ENCODE measurements around the gene GFI1B.

The GFI1B gene

GRCh38 chr9:133026426-133026825 lies 47.9 kb downstream of the GFI1B start:
- Histone ChIP-seq H2AFZ (ENCODE audit: low read depth) (no peak overlapping the region), H4K20me1 (ENCODE audit: insufficient read depth) (no peaks in the 10 kb centered on the region), H3K4me2 (no peak overlapping the region), H3K79me2 (ENCODE audit: insufficient read depth, low read depth) (peaks cover 8% of the 10 kb centered on the region), H3K27ac (no peak overlapping the region), H3K36me3 (ENCODE audit: insufficient read depth) (no peaks in the 10 kb centered on the region), H3K9ac (no peak overlapping the region), H3K4me3 (IDR thresholded peaks at IDR 0.05; ENCODE audit: insufficient read depth, low read depth, low read length) (no peak overlapping the region), H3K4me1 (ENCODE audit: low read depth, poor library complexity, severe bottlenecking) (peaks cover 7% of the 10 kb centered on the region), H3K27me3 (ENCODE audit: insufficient read depth, low read depth) (no peaks in the 10 kb centered on the region)
- TF ChIP-seq CTCF (conservative IDR thresholded peaks at IDR 0.05; ENCODE audit: low read depth, low read length) = no peak

GRCh38 chr9:133027134-133027533 lies 48.6 kb downstream of the GFI1B start:
- H2AFZ ChIP-seq (ENCODE audit: low read depth) = no peak overlapping the region
- no peak overlapping the region for H3K9ac ChIP-seq
- TF ChIP-seq CTCF (conservative IDR thresholded peaks at IDR 0.05; ENCODE audit: low read depth, low read length) = no peak
- peaks cover 10% of the 10 kb centered on the region for H3K4me1 ChIP-seq (ENCODE audit: low read depth, poor library complexity, severe bottlenecking)
- no peaks in the 10 kb centered on the region for H3K36me3 ChIP-seq (ENCODE audit: insufficient read depth)
- H3K4me2 ChIP-seq = no peak overlapping the region
- H4K20me1 ChIP-seq (ENCODE audit: insufficient read depth) = no peaks in the 10 kb centered on the region
- H3K27ac ChIP-seq = no peak overlapping the region
- H3K27me3 ChIP-seq (ENCODE audit: insufficient read depth, low read depth) = no peaks in the 10 kb centered on the region
- peaks cover 15% of the 10 kb centered on the region for H3K79me2 ChIP-seq (ENCODE audit: insufficient read depth, low read depth)
- no peak overlapping the region for H3K4me3 ChIP-seq (IDR thresholded peaks at IDR 0.05; ENCODE audit: insufficient read depth, low read depth, low read length)

- Histone ChIP-seq H3K27me3 (ENCODE audit: insufficient read depth, low read depth) (no peaks in the 10 kb centered on the region), H3K79me2 (ENCODE audit: insufficient read depth, low read depth) (peaks cover 23% of the 10 kb centered on the region), H3K4me2 (no peak overlapping the region), H3K27ac (no peak overlapping the region), H3K36me3 (ENCODE audit: insufficient read depth) (no peaks in the 10 kb centered on the region), H3K9ac (no peak overlapping the region), H3K4me3 (IDR thresholded peaks at IDR 0.05; ENCODE audit: insufficient read depth, low read depth, low read length) (no peak overlapping the region), H2AFZ (ENCODE audit: low read depth) (no peak overlapping the region), H4K20me1 (ENCODE audit: insufficient read depth) (no peaks in the 10 kb centered on the region), H3K4me1 (ENCODE audit: low read depth, poor library complexity, severe bottlenecking) (peaks cover 9% of the 10 kb centered on the region)
- TF ChIP-seq CTCF (conservative IDR thresholded peaks at IDR 0.05; ENCODE audit: low read depth, low read length) = no peak
Measured at GRCh38 chr9:133028221-133028620, 49.7 kb downstream of the GFI1B start.

GRCh38 chr9:133029994-133030316 lies 51.5 kb downstream of the GFI1B start:
- Histone ChIP-seq H3K9ac (peak overlapping the region; percentile 71), H3K36me3 (ENCODE audit: insufficient read depth) (no peaks in the 10 kb centered on the region), H3K27me3 (ENCODE audit: insufficient read depth, low read depth) (no peaks in the 10 kb centered on the region), H3K79me2 (ENCODE audit: insufficient read depth, low read depth) (peaks cover 41% of the 10 kb centered on the region), H4K20me1 (ENCODE audit: insufficient read depth) (no peaks in the 10 kb centered on the region), H3K4me3 (IDR thresholded peaks at IDR 0.05; ENCODE audit: insufficient read depth, low read depth, low read length) (no peak overlapping the region), H3K27ac (peak overlapping the region; percentile 33), H2AFZ (ENCODE audit: low read depth) (peak overlapping the region; percentile 55), H3K4me2 (peak overlapping the region; percentile 76), H3K4me1 (ENCODE audit: low read depth, poor library complexity, severe bottlenecking) (peaks cover 9% of the 10 kb centered on the region)
- no peak for TF ChIP-seq CTCF (conservative IDR thresholded peaks at IDR 0.05; ENCODE audit: low read depth, low read length)
